ENCODE measurements around the gene FHL5.
A peak's percentile ranks its signal among the peaks of the same experiment; 100 is the strongest.
"Not testable (repeated sequence)": the region's sequence is repeated elsewhere in the genome, so short reads cannot be mapped to it uniquely, and the experiment has no call there.

FHL5 gene

GRCh38 chr6:96562886-96563285, at the start of gene FHL5:
Gene FHL5 (plus strand): TSS chr6:96563128. CDS start chr6:96603614, 40,486 bp downstream.
- no peak for DNase-seq (ENCODE audit: low read depth in 2 of 2)

- DNase-seq (ENCODE audit: low read depth in 2 of 2) = no peak
These were observed 42.5 kb upstream of the FHL5 start for GRCh38 chr6:96520171-96521115.

GRCh38 chr6:96521306-96521643, 41.7 kb upstream of the FHL5 start:
- no peak for DNase-seq (ENCODE audit: low read depth in 2 of 2)

GRCh38 chr6:96521644-96522464, 41.1 kb upstream of the FHL5 start, which contains the start of gene UFL1:
Gene UFL1 (plus strand): TSS chr6:96521806. CDS start chr6:96521874, 68 bp downstream.
- peak; percentile 92 to 93 for DNase-seq (ENCODE audit: low read depth in 2 of 2)

- DNase-seq (ENCODE audit: low read depth in 2 of 2) = no peak
These were observed 40.4 kb upstream of the FHL5 start for GRCh38 chr6:96522465-96523009.

- no peak for DNase-seq (ENCODE audit: low read depth in 2 of 2)
These were observed 34.7 kb upstream of the FHL5 start for GRCh38 chr6:96528193-96528592.

- DNase-seq (ENCODE audit: low read depth in 2 of 2) = no peak
These were observed 30.5 kb upstream of the FHL5 start for GRCh38 chr6:96532399-96532798.

- no peak for DNase-seq (ENCODE audit: low read depth in 2 of 2)
These were observed 25.2 kb upstream of the FHL5 start for GRCh38 chr6:96537726-96538125.

- DNase-seq (ENCODE audit: low read depth in 2 of 2) = no peak
These were observed 20.2 kb upstream of the FHL5 start for GRCh38 chr6:96542702-96543101.

- no peak for DNase-seq (ENCODE audit: low read depth in 2 of 2)
These were observed 17.0 kb upstream of the FHL5 start for GRCh38 chr6:96545882-96546281.

GRCh38 chr6:96547654-96548053, 15.3 kb upstream of the FHL5 start:
- DNase-seq (ENCODE audit: low read depth in 2 of 2) = no peak

- DNase-seq (ENCODE audit: low read depth in 2 of 2) = no peak
These were observed 8.4 kb upstream of the FHL5 start for GRCh38 chr6:96554558-96554957.

GRCh38 chr6:96559740-96560139, 3.2 kb upstream of the FHL5 start:
- not testable (repeated sequence) for DNase-seq (ENCODE audit: low read depth in 2 of 2)

GRCh38 chr6:96563853-96564252, 925 bp downstream of the FHL5 start:
- DNase-seq (ENCODE audit: low read depth in 2 of 2) = no peak

GRCh38 chr6:96570053-96570452, 7.1 kb downstream of the FHL5 start:
- no peak for DNase-seq (ENCODE audit: low read depth in 2 of 2)

- no peak for DNase-seq (ENCODE audit: low read depth in 2 of 2)
These were observed 8.6 kb downstream of the FHL5 start for GRCh38 chr6:96571551-96571950.

GRCh38 chr6:96575359-96575758, 12.4 kb downstream of the FHL5 start:
- no peak for DNase-seq (ENCODE audit: low read depth in 2 of 2)

- no peak for DNase-seq (ENCODE audit: low read depth in 2 of 2)
These were observed 13.3 kb downstream of the FHL5 start for GRCh38 chr6:96576221-96576620.

GRCh38 chr6:96582021-96582420, 19.1 kb downstream of the FHL5 start:
- no peak for DNase-seq (ENCODE audit: low read depth in 2 of 2)

- DNase-seq (ENCODE audit: low read depth in 2 of 2) = no peak
These were observed 19.5 kb downstream of the FHL5 start for GRCh38 chr6:96582436-96582835.

GRCh38 chr6:96604420-96604819, 41.5 kb downstream of the FHL5 start:
- no peak for DNase-seq (ENCODE audit: low read depth in 2 of 2)

- no peak for DNase-seq (ENCODE audit: low read depth in 2 of 2)
These were observed 45.1 kb downstream of the FHL5 start for GRCh38 chr6:96608074-96608473.
